Measurements from ENCODE around the gene TUBA1C. TPM values are rescaled to one million over a fixed set of nuclear protein-coding genes. Genes with fewer than 3 reads are reported as not detected.

The TUBA1C gene
- total RNA-seq, 1 donor: 839 TPM

- TF ChIP-seq, protein P1, sequence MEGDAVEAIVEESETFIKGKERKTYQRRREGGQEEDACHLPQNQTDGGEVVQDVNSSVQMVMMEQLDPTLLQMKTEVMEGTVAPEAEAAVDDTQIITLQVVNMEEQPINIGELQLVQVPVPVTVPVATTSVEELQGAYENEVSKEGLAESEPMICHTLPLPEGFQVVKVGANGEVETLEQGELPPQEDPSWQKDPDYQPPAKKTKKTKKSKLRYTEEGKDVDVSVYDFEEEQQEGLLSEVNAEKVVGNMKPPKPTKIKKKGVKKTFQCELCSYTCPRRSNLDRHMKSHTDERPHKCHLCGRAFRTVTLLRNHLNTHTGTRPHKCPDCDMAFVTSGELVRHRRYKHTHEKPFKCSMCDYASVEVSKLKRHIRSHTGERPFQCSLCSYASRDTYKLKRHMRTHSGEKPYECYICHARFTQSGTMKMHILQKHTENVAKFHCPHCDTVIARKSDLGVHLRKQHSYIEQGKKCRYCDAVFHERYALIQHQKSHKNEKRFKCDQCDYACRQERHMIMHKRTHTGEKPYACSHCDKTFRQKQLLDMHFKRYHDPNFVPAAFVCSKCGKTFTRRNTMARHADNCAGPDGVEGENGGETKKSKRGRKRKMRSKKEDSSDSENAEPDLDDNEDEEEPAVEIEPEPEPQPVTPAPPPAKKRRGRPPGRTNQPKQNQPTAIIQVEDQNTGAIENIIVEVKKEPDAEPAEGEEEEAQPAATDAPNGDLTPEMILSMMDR (IDR thresholded peaks at IDR 0.05; ENCODE audit: insufficient read depth, low read length): no peak
- DNase-seq (ENCODE audit: low read depth): no peak
Observed at GRCh38 chr12:49227713-49228112, 37.2 kb upstream of the TUBA1C start.

DNA sequence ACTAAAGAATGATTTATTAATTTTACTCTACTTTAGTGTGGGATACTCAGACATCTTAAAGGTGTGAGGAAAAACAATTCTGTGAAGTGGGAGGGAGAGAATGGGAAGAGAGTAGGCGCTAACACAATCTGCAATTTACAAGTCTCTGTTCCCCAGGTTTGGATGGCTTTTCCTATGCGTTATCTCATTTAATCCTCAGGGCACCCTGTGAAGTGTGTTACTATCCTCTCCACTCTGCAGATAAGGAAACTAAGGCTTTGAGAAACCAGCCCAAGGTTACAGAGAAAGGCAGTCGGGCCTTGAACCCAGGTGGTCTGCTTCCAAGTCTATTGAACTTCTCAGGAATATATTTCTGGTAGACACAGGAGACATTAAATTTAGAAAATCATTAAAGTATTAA, 36.2 kb upstream of the TUBA1C start:
- no peak for DNase-seq (ENCODE audit: low read depth)
- TF ChIP-seq, protein P1 (IDR thresholded peaks at IDR 0.05; ENCODE audit: insufficient read depth, low read length): no peak
- no peak overlapping the region for H3K4me3 ChIP-seq (ENCODE audit: low read depth, low read length)

More at GRCh38 chr12:49227713-49228112, 37.2 kb upstream of the TUBA1C start:
- H3K4me3 ChIP-seq (ENCODE audit: low read depth, low read length): no peak overlapping the region

DNA sequence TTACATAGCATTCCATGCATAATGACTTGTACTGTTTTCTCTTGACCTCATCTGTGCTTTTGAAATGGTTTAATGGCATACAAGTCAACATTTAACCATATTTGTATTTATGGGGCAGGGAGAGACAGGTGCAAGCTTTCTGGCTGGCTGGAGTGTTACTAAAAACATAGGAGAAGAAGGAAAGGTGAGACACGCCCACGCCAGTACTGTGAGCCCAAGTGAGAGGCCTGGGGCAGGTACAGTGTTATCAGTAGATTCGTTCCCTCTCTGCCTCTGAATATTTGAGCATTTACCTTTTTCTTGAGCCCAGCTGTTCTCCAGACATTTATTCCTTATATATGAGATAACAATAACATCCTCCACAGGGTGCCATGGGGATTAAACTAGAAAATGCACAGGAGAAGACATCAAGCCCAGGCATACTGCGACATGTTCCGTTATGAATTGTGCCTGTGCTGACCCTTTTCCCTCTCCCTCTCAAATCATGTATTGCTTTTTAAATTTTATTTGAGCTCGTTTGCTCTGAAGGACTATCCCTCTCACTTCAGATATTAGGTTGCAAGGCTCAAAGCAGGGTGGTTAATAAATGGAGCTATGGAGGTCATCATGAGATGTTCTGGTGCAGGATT, 34.6 kb upstream of the TUBA1C start:
- TF ChIP-seq, protein P1 (IDR thresholded peaks at IDR 0.05; ENCODE audit: insufficient read depth, low read length): no peak
- H3K4me3 ChIP-seq (ENCODE audit: low read depth, low read length): no peak overlapping the region
- DNase-seq (ENCODE audit: low read depth): no peak

GRCh38 chr12:49230805-49231194, 34.1 kb upstream of the TUBA1C start:
- TF ChIP-seq, protein P1 (IDR thresholded peaks at IDR 0.05; ENCODE audit: insufficient read depth, low read length): no peak
- no peak for DNase-seq (ENCODE audit: low read depth)
- no peak overlapping the region for H3K4me3 ChIP-seq (ENCODE audit: low read depth, low read length)

DNA sequence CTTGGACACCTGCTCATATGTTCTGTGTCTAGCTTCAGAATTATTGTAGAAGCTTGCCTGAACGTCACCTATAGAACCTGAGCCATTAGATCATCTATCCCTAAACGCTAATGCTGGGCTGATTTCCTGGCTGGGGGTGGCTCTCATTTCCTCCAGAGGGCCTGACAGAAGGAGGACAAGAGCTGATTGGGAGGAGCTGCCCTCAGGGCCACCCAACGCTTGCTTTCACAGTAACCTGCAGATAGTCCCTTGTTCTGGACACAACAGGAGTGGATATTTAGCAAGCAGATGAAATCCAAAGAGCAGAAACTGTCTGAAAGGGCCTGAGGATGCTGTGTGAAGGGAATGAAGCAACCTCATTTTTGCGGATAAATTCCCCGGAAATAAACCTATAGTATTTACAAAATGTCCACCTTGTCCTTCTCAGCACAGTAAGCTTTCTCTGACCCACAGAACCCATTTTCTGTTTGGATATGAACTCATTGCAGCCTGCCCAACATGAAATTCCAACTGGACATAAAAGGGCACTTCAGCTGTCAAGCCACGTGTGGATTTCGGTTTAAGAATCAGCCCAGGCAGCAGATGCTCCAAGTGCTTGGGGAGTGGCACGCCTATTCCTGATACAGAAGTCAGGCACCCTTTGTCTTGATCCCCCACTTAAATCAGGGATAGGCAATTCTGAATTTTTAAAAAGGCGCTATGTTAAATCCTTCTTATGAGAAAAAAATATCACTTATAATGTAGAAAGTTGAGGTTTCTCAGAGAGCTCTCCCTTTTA, 32.8 kb upstream of the TUBA1C start:
- DNase-seq (ENCODE audit: low read depth): no peak
- TF ChIP-seq, protein P1 (IDR thresholded peaks at IDR 0.05; ENCODE audit: insufficient read depth, low read length): no peak
- no peak overlapping the region for H3K4me3 ChIP-seq (ENCODE audit: low read depth, low read length)

DNA sequence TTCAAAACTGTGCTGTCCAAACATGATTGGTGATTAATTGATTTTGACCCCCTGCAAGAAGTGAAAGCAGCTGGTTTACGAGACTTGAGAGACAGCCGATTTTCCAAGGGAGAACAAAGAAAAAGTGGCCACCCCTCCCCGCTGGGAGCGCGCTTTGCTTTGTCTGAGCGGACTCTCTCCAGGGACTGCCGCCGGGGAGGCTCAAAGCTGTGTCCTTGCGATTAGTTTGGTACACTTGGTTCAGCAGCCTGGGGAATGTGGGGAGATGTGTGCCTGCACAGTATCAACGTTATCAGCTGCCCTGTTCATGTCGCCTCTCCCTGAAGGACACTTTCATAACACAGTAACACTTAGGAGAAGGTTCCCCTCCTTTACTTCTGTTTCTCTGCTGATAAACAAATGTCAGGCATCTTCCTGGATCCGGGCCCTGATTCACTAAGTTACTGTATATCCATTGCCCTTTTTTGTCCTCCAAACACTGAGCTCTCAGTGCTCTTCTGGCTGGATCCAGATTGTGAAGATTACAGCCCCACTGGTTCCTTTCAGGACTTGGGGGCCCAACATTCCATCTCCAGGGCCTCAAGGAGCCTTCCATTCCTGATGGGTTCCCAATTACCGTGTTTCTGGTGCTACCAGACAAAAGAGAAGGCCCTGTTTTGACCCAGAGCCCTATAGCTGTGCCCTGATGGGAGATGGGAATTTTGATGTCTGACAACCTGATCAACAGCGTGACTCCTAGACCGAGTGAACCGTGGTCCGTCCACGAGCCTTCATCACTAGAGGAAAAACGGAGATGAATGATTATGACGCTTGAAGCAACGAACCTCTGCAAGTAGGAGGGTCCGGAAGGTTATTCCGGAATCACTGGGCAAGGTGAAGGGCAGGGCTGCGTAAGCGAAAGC, 31.7 kb upstream of the TUBA1C start:
- H3K4me3 ChIP-seq (ENCODE audit: low read depth, low read length): no peak overlapping the region
- TF ChIP-seq, protein P1 (IDR thresholded peaks at IDR 0.05; ENCODE audit: insufficient read depth, low read length): no peak
- DNase-seq (ENCODE audit: low read depth): no peak

Data from fibroblast of the aortic adventitia (primary cell).